IMR-90 (cell line): Measurements from ENCODE around the gene STAC. TPM values are rescaled to one million over a fixed set of nuclear protein-coding genes. Genes with fewer than 3 reads are reported as not detected.

Experiments used
- ATAC-seq: fragments of 200-7000 bp; cut with Tn5 transposase; 2 replicates; pipeline ENCODE4 v1.9.1; 2020; ENCODE audit warnings: low read depth, mild to moderate bottlenecking, moderate library complexity
- BruUV-seq: library from RNA; stranded (reverse); fragments of 400-500 nt; replicated peaks from 2 replicates; lab custom pipeline; 2021; lab: Mats Ljungman, UMichigan
- CTCF ChIA-PET: fragments of 300-600 bp; formaldehyde crosslinking; extraction: SDS; loops from one replicate; lab custom pipeline; 2021; ENCODE audit warnings: antibody characterized with exemption; lab: Yijun Ruan, JAX
- POLR2A ChIA-PET: fragments of 300-600 bp; sonication (Branson Sonifier 250); formaldehyde crosslinking; loops from one replicate; lab custom pipeline; 2022; ENCODE audit warnings: antibody characterized with exemption; ENCODE audit not compliant: unreplicated experiment; lab: Charles Lee
- DNase-seq: peaks from one replicate; pipeline ENCODE4 v3.0.0; 2013
- H2AFZ ChIP-seq: replicated peaks from 2 replicates; pipeline ENCODE3; 2013; ENCODE audit warnings: low read length, mild to moderate bottlenecking; ENCODE audit not compliant: poor library complexity
- H2AK5ac ChIP-seq: 2 replicates; pipeline ENCODE4 v1.6.1; 2013; ENCODE audit warnings: low read depth, low read length, inconsistent platforms
- H2AK9ac ChIP-seq: replicated peaks from 2 replicates; pipeline ENCODE3; 2013; ENCODE audit warnings: mild to moderate bottlenecking, low read depth, low read length, moderate library complexity; ENCODE audit not compliant: poor library complexity
- H2BK120ac ChIP-seq: 2 replicates; pipeline ENCODE4 v1.6.1; 2013; ENCODE audit warnings: low read depth, low read length, inconsistent platforms
- H2BK15ac ChIP-seq: 3 replicates; pipeline ENCODE4 v1.6.1; 2013; ENCODE audit warnings: low read depth, low read length, inconsistent platforms
- H2BK20ac ChIP-seq: 2 replicates; pipeline ENCODE4 v1.6.1; 2013; ENCODE audit warnings: low read depth, mild to moderate bottlenecking, inconsistent platforms, low read length, moderate library complexity
- H2BK5ac ChIP-seq: 2 replicates; pipeline ENCODE4 v1.6.1; 2013; ENCODE audit warnings: mild to moderate bottlenecking, low read depth, low read length, inconsistent platforms; ENCODE audit not compliant: poor library complexity, severe bottlenecking
- H3K14ac ChIP-seq: replicated peaks from 2 replicates; pipeline ENCODE4 v1.6.1; 2013; ENCODE audit warnings: low read depth, low read length, inconsistent platforms
- H3K18ac ChIP-seq: 2 replicates; pipeline ENCODE4 v1.6.1; 2013; ENCODE audit warnings: low read depth, low read length, control low read depth
- H3K23ac ChIP-seq: 2 replicates; pipeline ENCODE4 v1.6.1; 2013; ENCODE audit warnings: low read depth, low read length, inconsistent platforms
- H3K27ac ChIP-seq: 2 replicates; pipeline ENCODE4 v1.5.1; 2013; ENCODE audit warnings: mild to moderate bottlenecking, control low read depth, low read length; ENCODE audit not compliant: insufficient read depth
- H3K27me3 ChIP-seq: 2 replicates; pipeline ENCODE4 v1.6.1; 2013; ENCODE audit warnings: low read length; ENCODE audit not compliant: control insufficient read depth, insufficient read depth
- H3K36me3 ChIP-seq: 2 replicates; pipeline ENCODE4 v1.6.1; 2013; ENCODE audit warnings: low read length, mixed read lengths; ENCODE audit not compliant: control insufficient read depth, insufficient read depth
- H3K4ac ChIP-seq: 2 replicates; pipeline ENCODE4 v1.6.1; 2013; ENCODE audit warnings: low read depth, low read length, inconsistent platforms
- H3K4me1 ChIP-seq: 2 replicates; pipeline ENCODE4 v1.6.1; 2013; ENCODE audit warnings: low read length, mixed read lengths; ENCODE audit not compliant: control insufficient read depth, insufficient read depth
- H3K4me2 ChIP-seq: 2 replicates; pipeline ENCODE4 v1.6.1; 2013; ENCODE audit warnings: low read depth, mild to moderate bottlenecking, control low read depth, low read length, moderate library complexity
- H3K4me3 ChIP-seq: 2 replicates; pipeline ENCODE4 v1.5.1; 2013; ENCODE audit warnings: low read depth, mild to moderate bottlenecking, control low read depth, low read length, moderate library complexity; ENCODE audit not compliant: insufficient read depth
- H3K56ac ChIP-seq: 2 replicates; pipeline ENCODE4 v1.6.1; 2013; ENCODE audit warnings: low read length, inconsistent platforms; ENCODE audit not compliant: insufficient read depth; ENCODE audit errors: extremely low read depth
- H3K79me1 ChIP-seq, 2 experiments: 2 replicates each; pipeline ENCODE4 v1.6.1; 2013; ENCODE audit warnings: low read length in 2 of 2, inconsistent platforms in 1 of 2, low read depth in 1 of 2
- H3K9ac ChIP-seq: 2 replicates; pipeline ENCODE4 v1.6.1; 2013; ENCODE audit warnings: low read depth, low read length, control low read depth
- H3K9me1 ChIP-seq: 2 replicates; pipeline ENCODE4 v1.6.1; 2013; ENCODE audit warnings: low read length, inconsistent platforms; ENCODE audit not compliant: insufficient read depth
- H3K9me3 ChIP-seq: 2 replicates; pipeline ENCODE4 v1.6.1; 2013; ENCODE audit warnings: low read length; ENCODE audit not compliant: control insufficient read depth, insufficient read depth
- H4K20me1 ChIP-seq: 2 replicates; pipeline ENCODE4 v1.6.1; 2013; ENCODE audit warnings: low read length, inconsistent platforms; ENCODE audit not compliant: insufficient read depth
- H4K5ac ChIP-seq: 2 replicates; pipeline ENCODE4 v1.6.1; 2013; ENCODE audit warnings: mild to moderate bottlenecking, low read depth, low read length, control low read depth
- H4K8ac ChIP-seq, 2 experiments: 2 replicates each; pipeline ENCODE4 v1.6.1; 2013; ENCODE audit warnings: low read depth in 2 of 2, low read length in 2 of 2, control low read depth in 1 of 2, inconsistent platforms in 1 of 2
- H4K91ac ChIP-seq: 2 replicates; pipeline ENCODE4 v1.6.1; 2013; ENCODE audit warnings: low read depth, low read length, inconsistent platforms; ENCODE audit not compliant: insufficient read depth
- CHD1 ChIP-seq: IDR thresholded peaks from 2 replicates; pipeline ENCODE4 v1.6.1; 2012; ENCODE audit warnings: low read depth, low read length, improper control_type of control experiment
- MAFK ChIP-seq: IDR thresholded peaks from 2 replicates; pipeline ENCODE4 v1.6.1; 2012; ENCODE audit warnings: low read depth, low read length, improper control_type of control experiment
- MAZ ChIP-seq: IDR thresholded peaks from 2 replicates; pipeline ENCODE4 v1.6.1; 2012; ENCODE audit warnings: low read depth, mild to moderate bottlenecking, low read length, improper control_type of control experiment, moderate library complexity, borderline replicate concordance
- MXI1 ChIP-seq: IDR thresholded peaks from 2 replicates; pipeline ENCODE4 v1.6.1; 2012; ENCODE audit warnings: low read depth, mild to moderate bottlenecking, low read length, moderate library complexity, borderline replicate concordance
- NFE2L2 ChIP-seq: fragments of 150-350 bp; IDR thresholded peaks from 2 replicates; pipeline ENCODE4 v1.6.1; 2016; ENCODE audit warnings: low read depth, mild to moderate bottlenecking, low read length
- POLR2A ChIP-seq: IDR thresholded peaks from 2 replicates; pipeline ENCODE4 v1.6.1; 2012; ENCODE audit warnings: mild to moderate bottlenecking, low read depth, low read length
- RCOR1 ChIP-seq: IDR thresholded peaks from 2 replicates; pipeline ENCODE4 v1.6.1; 2012; ENCODE audit warnings: mild to moderate bottlenecking, low read length, improper control_type of control experiment; ENCODE audit not compliant: insufficient replicate concordance
- RFX5 ChIP-seq: IDR thresholded peaks from 2 replicates; pipeline ENCODE4 v1.8.0; 2012; ENCODE audit warnings: low read depth, mild to moderate bottlenecking, low read length, moderate library complexity
- SMC3 ChIP-seq: fragments of 150-350 bp; IDR thresholded peaks from 2 replicates; pipeline ENCODE4 v1.6.1; 2016; ENCODE audit warnings: low read depth, mild to moderate bottlenecking, antibody characterized with exemption, low read length, moderate library complexity
- WGBS, 2 experiments: methylation state at CpG; one replicate each; pipeline versions ENCODE4 v1.1.5 to v1.1.7; 2013; ENCODE audit warnings: missing lambda C conversion rate in 2 of 2; ENCODE audit not compliant: insufficient read length in 1 of 2; ENCODE audit errors: extremely low coverage in 2 of 2; 5-methylcytosine and 5-hydroxymethylcytosine counted together
- dilution Hi-C: fragments of 300-500 bp; cut with HindIII; formaldehyde crosslinking; loops from one replicate; pipeline ENCODE4 v1.14.3; 2018; ENCODE audit warnings: low sequenced_read_pairs; ENCODE audit not compliant: unreplicated experiment
- in situ Hi-C: fragments of 300-500 bp; cut with MboI; formaldehyde crosslinking; loops from 3 replicates; pipeline ENCODE4 v1.14.3; 2019; ENCODE audit warnings: low sequenced_read_pairs, inconsistent platforms, mixed read lengths
- intact Hi-C: fragments of 100-400 bp; cut with micrococcal nuclease; formaldehyde crosslinking; loops from 2 replicates; pipeline ENCODE4 v1.10.0; 2022
- polyA plus RNA-seq, 3 experiments: library from polyadenylated mRNA; depleted of rRNA; stranded (reverse); fragments of >200 nt; gene quantifications; 2 replicates each; pipeline ENCODE4 v1.2.3, GENCODE V29; 2012; ENCODE audit warnings: low replicate concordance in 1 of 3
- total RNA-seq: library from RNA; depleted of rRNA; stranded (reverse); fragments of >200 nt; gene quantifications from 2 replicates; pipeline ENCODE4 v1.2.3, GENCODE V29; 2012
- TF ChIP-seq, protein P1 (sequence below): fragments of 150-350 bp; IDR thresholded peaks from 2 replicates; pipeline ENCODE4 v1.6.1; 2016; ENCODE audit warnings: low read depth, mild to moderate bottlenecking, low read length, moderate library complexity, borderline replicate concordance
- TF ChIP-seq, protein P2 (sequence below): conservative IDR thresholded peaks from 2 replicates; pipeline ENCODE4 v1.5.1; 2012; ENCODE audit warnings: mild to moderate bottlenecking, low read depth, low read length, improper control_type of control experiment
- TF ChIP-seq, protein P3 (sequence below): fragments of 150-350 bp; IDR thresholded peaks from 2 replicates; pipeline ENCODE4 v1.6.1; 2017; ENCODE audit warnings: mild to moderate bottlenecking, antibody characterized with exemption, low read length, low read depth

Gene STAC
- total and polyA plus RNA-seq, 2 of the 4 experiments (the other 2 are of a cell fraction): 0.19 to 0.36 TPM

DNA sequence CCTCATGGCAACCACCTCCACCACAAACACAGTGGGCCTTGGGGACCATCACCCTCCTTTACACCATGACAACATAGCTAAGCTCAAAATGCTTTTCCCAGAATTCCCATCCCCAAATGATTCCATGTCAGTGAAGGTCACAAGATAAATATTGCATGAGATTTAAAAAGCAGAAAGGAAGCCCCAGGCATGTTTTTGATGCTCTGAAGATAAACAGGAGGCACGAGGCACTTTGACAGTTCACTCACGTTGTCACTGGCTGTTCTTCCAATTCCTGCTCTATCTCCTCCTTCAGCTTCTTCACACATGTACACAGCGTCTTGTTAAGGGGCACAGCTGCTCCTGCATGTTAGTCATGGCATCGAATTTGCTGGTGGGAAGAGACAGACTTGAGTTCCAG lies 180.4 kb downstream of the STAC start:
- Histone ChIP-seq H4K8ac (no peak overlapping the region), H3K56ac (no peak overlapping the region), H3K9me3 (no peaks in the 10 kb centered on the region), H4K91ac (no peak overlapping the region), H4K5ac (no peak overlapping the region), H2AK5ac (no peak overlapping the region), H3K4me1 (no peaks in the 10 kb centered on the region), H3K27ac (no peak overlapping the region), H2BK20ac (no peak overlapping the region), H2AFZ (no peak overlapping the region), H3K14ac (no peak overlapping the region), H3K23ac (no peak overlapping the region), H3K79me1 (no peaks in the 10 kb centered on the region), H3K36me3 (no peaks in the 10 kb centered on the region), H3K9ac (no peak overlapping the region), H2BK5ac (no peak overlapping the region), H3K4me3 (no peak overlapping the region), H3K9me1 (no peaks in the 10 kb centered on the region), H2AK9ac (no peak overlapping the region), H3K18ac (no peak overlapping the region), H2BK15ac (no peak overlapping the region), H3K4ac (no peak overlapping the region), H2BK120ac (no peak overlapping the region), H3K27me3 (no peaks in the 10 kb centered on the region), H3K4me2 (no peak overlapping the region), H4K20me1 (no peaks in the 10 kb centered on the region)
- DNase-seq (no peak), ATAC-seq (no peak)
- ChIA-PET POLR2A (no interaction called here), CTCF (no interaction called here)
- intact Hi-C loops: no loop called here
- 27% methylated on average over 4 of the region's 4 CpGs; no CpG with 5 or more reads in 1 of the 2 experiments for WGBS, 2 experiments
- TF ChIP-seq RCOR1 (no peak), NFE2L2 (no peak), MAFK (no peak), RFX5 (no peak), MAZ (no peak), CHD1 (no peak), SMC3 (no peak), MXI1 (no peak), POLR2A (no peak)
- TF ChIP-seq, protein P1, sequence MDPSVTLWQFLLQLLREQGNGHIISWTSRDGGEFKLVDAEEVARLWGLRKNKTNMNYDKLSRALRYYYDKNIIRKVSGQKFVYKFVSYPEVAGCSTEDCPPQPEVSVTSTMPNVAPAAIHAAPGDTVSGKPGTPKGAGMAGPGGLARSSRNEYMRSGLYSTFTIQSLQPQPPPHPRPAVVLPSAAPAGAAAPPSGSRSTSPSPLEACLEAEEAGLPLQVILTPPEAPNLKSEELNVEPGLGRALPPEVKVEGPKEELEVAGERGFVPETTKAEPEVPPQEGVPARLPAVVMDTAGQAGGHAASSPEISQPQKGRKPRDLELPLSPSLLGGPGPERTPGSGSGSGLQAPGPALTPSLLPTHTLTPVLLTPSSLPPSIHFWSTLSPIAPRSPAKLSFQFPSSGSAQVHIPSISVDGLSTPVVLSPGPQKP: no peak
- TF ChIP-seq, protein P2, sequence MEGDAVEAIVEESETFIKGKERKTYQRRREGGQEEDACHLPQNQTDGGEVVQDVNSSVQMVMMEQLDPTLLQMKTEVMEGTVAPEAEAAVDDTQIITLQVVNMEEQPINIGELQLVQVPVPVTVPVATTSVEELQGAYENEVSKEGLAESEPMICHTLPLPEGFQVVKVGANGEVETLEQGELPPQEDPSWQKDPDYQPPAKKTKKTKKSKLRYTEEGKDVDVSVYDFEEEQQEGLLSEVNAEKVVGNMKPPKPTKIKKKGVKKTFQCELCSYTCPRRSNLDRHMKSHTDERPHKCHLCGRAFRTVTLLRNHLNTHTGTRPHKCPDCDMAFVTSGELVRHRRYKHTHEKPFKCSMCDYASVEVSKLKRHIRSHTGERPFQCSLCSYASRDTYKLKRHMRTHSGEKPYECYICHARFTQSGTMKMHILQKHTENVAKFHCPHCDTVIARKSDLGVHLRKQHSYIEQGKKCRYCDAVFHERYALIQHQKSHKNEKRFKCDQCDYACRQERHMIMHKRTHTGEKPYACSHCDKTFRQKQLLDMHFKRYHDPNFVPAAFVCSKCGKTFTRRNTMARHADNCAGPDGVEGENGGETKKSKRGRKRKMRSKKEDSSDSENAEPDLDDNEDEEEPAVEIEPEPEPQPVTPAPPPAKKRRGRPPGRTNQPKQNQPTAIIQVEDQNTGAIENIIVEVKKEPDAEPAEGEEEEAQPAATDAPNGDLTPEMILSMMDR: no peak
- TF ChIP-seq, protein P3, sequence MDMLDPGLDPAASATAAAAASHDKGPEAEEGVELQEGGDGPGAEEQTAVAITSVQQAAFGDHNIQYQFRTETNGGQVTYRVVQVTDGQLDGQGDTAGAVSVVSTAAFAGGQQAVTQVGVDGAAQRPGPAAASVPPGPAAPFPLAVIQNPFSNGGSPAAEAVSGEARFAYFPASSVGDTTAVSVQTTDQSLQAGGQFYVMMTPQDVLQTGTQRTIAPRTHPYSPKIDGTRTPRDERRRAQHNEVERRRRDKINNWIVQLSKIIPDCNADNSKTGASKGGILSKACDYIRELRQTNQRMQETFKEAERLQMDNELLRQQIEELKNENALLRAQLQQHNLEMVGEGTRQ: no peak
- in situ Hi-C loops: no loop called here
- BruUV-seq: no TSS peak
- dilution Hi-C loops: no loop called here
